Right ventricle myocardium superior (tissue), 1 donor: Measurements from ENCODE around the gene POU4F3. TPM values are rescaled to one million over a fixed set of nuclear protein-coding genes. Genes with fewer than 3 reads are reported as not detected.

ENCODE experiments used
- ATAC-seq: fragments of 200-7000 bp; cut with Tn5 transposase; one replicate; pipeline ENCODE4 v1.9.1; 2020; ENCODE audit warnings: mild to moderate bottlenecking; ENCODE audit not compliant: poor library complexity
- DNase-seq: peaks from one replicate; pipeline ENCODE4 v3.0.0-alpha.2; 2020
- intact Hi-C: fragments of 100-400 bp; cut with DNase I; formaldehyde crosslinking; loops from one replicate; pipeline ENCODE4 v1.11.2; 2022
- total RNA-seq: library from RNA; stranded (reverse); fragmentation: NEBNext Ultra II Directional; extraction: Animal tissue kit (Norgen Biotek cat#: 25700); gene quantifications from one replicate; pipeline ENCODE4 v1.2.1, GENCODE V29; 2021
- donor health status: DM: no; HTN: yes; CAD: no; lungs with severe emphysema.

The POU4F3 gene
- total RNA-seq, 1 donor from 2014 or later = not detected

- intact Hi-C loops = no loop called here
- DNase-seq (no peak), ATAC-seq (no peak)
Observed at GRCh38 chr5:146376821-146377220, 38.2 kb downstream of the POU4F3 start.

GRCh38 chr5:146378986-146379385 lies 40.3 kb downstream of the POU4F3 start:
- no peak for ATAC-seq
- no peak for DNase-seq
- intact Hi-C loops = no loop called here

GRCh38 chr5:146380714-146381113 lies 42.1 kb downstream of the POU4F3 start:
- intact Hi-C loops = no loop called here
- ATAC-seq = no peak

GRCh38 chr5:146388386-146388785 lies 49.7 kb downstream of the POU4F3 start:
- no peak for DNase-seq
- ATAC-seq = no peak
- intact Hi-C loops = no loop called here

More at GRCh38 chr5:146380714-146381113, 42.1 kb downstream of the POU4F3 start:
- no peak for DNase-seq

GRCh38 chr5:146390469-146390868 lies 51.8 kb downstream of the POU4F3 start:
- intact Hi-C loops = no loop called here
- ATAC-seq (no peak), DNase-seq (no peak)

Other genes starting within 250 kb of the POU4F3 start
- gene PLAC8L1, start 233.3 kb upstream of the POU4F3 start, total RNA-seq = not detected
- 88.5 TPM for gene LARS1, start 156.2 kb upstream of the POU4F3 start, total RNA-seq
- gene RBM27, start 135.2 kb upstream of the POU4F3 start, total RNA-seq = 10.2 TPM
- gene TCERG1, start 108.5 kb downstream of the POU4F3 start, total RNA-seq = 20.8 TPM
- not detected for gene GPR151, start 177.4 kb downstream of the POU4F3 start, total RNA-seq